Measurements from ENCODE around the gene KRT33A.

DNA sequence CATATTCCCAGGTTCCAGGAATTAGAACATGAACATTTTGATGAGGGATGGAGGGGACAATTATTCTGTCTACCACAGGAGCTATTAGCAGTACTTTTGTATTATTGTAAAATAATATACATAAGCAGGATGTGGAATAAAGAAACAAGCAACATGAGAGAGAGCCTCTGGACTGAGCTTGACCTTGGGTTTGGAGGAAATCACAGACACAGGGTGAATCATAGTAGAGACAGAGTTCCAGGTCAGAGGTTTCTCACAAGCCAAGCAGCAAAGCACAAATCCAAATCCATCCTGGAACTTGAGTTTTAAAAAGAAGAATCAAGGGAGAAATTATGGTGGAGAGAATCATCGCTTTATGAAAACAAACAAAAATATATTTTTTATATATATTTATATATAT is 41.6 kb upstream of the KRT33A start:
- TF ChIP-seq POLR2A (IDR thresholded peaks at IDR 0.05; ENCODE audit: low read depth, low read length) (no peak), TAF1 (IDR thresholded peaks at IDR 0.05; ENCODE audit: borderline replicate concordance, low read depth, low read length) (no peak), POLR2AphosphoS5 (IDR thresholded peaks at IDR 0.05; ENCODE audit: low read depth, low read length) (no peak)

All from GM12892 (cell line).